T-helper 2 cell treated with Interferon-gamma antibody and Interleukin-4, amounts not matched to agents 5 μg/mL and 100 μg/mL, for 36 hours (primary cell): ENCODE measurements around the gene LENEP.

Source experiments
- DNase-seq: peaks from one replicate; pipeline ENCODE4 v3.0.0; 2021; ENCODE audit warnings: low spot score
- H3K27ac Mint-ChIP-seq: one replicate; pipeline ENCODE4 v1.8.0; 2021; ENCODE audit warnings: mild to moderate bottlenecking, mixed read lengths
- H3K27me3 Mint-ChIP-seq: one replicate; pipeline ENCODE4 v1.8.0; 2021; ENCODE audit warnings: low read depth, mixed read lengths
- H3K36me3 Mint-ChIP-seq: one replicate; pipeline ENCODE4 v1.8.0; 2021; ENCODE audit warnings: low read depth, mixed read lengths
- H3K4me1 Mint-ChIP-seq: one replicate; pipeline ENCODE4 v1.8.0; 2021; ENCODE audit warnings: low read depth, mixed read lengths
- H3K4me3 Mint-ChIP-seq: one replicate; pipeline ENCODE4 v1.8.0; 2022; ENCODE audit warnings: mild to moderate bottlenecking, moderate library complexity, mixed read lengths
- H3K9me3 Mint-ChIP-seq: one replicate; pipeline ENCODE4 v1.8.0; 2021; ENCODE audit warnings: mixed read lengths

The LENEP gene

GRCh38 chr1:155003227-155003765, 9.9 kb downstream of the LENEP start:
- no peak for DNase-seq
- no peaks in the 10 kb centered on the region for H3K9me3 Mint-ChIP-seq
- H3K27ac Mint-ChIP-seq: peak overlapping the region; percentile 91
- peaks cover 7% of the 10 kb centered on the region for H3K36me3 Mint-ChIP-seq
- H3K4me3 Mint-ChIP-seq: peak overlapping the region; percentile 84
- H3K27me3 Mint-ChIP-seq: no peaks in the 10 kb centered on the region
- H3K4me1 Mint-ChIP-seq: peaks cover 41% of the 10 kb centered on the region

GRCh38 chr1:155003766-155004351, 10.5 kb downstream of the LENEP start:
- Mint-ChIP-seq H3K4me3 (peak overlapping the region; percentile 84), H3K27ac (peak overlapping the region; percentile 91), H3K36me3 (peaks cover 10% of the 10 kb centered on the region), H3K9me3 (no peaks in the 10 kb centered on the region), H3K4me1 (peaks cover 43% of the 10 kb centered on the region), H3K27me3 (no peaks in the 10 kb centered on the region)
- DNase-seq: no peak

DNA sequence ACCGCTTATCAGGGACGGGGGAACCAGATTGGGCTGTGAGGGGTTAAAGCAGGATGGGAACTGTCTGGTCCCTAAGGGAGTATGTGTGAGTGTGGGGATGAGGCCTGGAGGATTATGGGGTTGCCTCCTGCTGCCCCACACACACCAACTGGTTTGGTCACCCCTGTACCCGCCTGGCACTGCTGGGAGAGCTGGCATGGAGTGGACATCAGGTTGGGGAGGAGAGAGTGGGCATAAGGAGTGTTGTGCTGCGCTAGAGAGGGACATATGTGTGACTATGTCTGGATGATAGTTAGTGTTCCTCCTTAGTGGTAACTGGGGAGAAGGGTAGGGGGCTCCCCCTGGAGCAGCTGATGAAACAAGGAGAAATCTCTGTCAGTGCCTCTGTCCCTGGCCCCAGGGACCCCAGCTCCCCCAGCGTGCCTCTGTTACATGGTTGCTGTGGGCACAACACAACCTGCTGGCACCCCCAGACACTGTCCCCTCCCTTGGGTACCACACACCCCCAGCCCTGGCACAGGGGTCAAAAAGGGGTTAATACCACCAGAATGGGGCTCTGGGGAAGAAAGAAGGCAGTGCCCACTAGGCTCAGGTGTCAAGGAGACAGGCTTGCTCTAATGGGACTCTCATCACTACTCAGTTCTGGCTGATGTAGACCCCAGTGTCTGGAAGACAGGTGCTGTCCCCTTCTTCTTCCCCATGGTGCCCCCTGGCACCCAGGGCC, 11.1 kb downstream of the LENEP start:
- H3K36me3 Mint-ChIP-seq: peaks cover 13% of the 10 kb centered on the region
- DNase-seq: no peak
- peak overlapping the region; percentile 91 for H3K27ac Mint-ChIP-seq
- peak overlapping the region; percentile 84 for H3K4me3 Mint-ChIP-seq
- H3K4me1 Mint-ChIP-seq: peaks cover 39% of the 10 kb centered on the region
- no peaks in the 10 kb centered on the region for H3K9me3 Mint-ChIP-seq
- H3K27me3 Mint-ChIP-seq: no peaks in the 10 kb centered on the region

DNA sequence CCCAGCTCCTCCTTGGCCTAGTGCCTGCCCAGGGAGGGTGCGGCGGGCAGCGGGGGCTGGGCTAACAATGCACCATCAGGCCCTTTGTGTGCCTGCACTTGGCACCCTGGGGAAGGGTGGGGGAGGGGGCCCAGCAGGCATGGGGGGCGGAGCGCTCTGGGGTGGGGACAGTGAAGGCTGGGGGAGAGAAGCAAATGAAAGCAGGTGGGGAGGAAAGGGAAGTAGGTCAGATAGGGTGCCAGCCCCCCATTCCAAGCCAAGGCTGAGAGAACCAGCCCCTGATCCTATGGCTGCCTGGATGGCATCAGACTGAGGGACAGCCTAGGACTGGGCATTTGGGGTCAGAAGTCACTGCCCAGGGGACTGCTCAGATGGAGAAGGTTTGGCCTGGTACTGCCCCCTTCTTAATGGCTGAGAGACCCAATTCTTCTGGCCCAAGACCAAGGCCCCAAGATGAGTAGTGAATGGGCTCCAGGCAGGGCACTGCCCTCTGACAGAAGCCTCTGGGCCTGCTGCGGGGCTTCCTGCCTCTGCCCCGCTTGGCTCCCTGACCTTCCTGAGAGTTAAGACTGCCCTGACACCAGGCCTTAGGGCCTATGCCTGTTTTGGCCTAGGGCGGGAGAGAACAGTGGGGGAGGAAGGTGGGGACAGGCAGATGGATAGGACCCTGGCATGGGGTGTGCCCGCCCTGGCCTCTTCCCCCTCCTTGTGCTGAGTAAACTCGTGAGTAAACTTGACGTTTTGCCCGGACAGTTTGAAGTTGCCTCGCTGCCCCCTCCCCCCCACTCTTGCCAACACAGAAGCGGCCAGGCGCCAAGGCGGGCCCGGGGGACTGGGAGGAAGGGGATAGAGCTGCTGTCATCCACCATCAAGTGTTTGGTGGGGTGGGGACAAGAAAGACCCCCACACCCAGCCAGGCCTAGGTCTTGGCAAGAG, 12.0 kb downstream of the LENEP start:
- H3K27ac Mint-ChIP-seq: peak overlapping the region; percentile 96
- H3K36me3 Mint-ChIP-seq: peaks cover 22% of the 10 kb centered on the region
- DNase-seq: no peak
- H3K27me3 Mint-ChIP-seq: no peaks in the 10 kb centered on the region
- H3K4me1 Mint-ChIP-seq: peaks cover 37% of the 10 kb centered on the region
- no peaks in the 10 kb centered on the region for H3K9me3 Mint-ChIP-seq
- peak overlapping the region; percentile 85 for H3K4me3 Mint-ChIP-seq

- H3K27ac Mint-ChIP-seq: peak overlapping the region; percentile 96
- peaks cover 41% of the 10 kb centered on the region for H3K4me1 Mint-ChIP-seq
- H3K4me3 Mint-ChIP-seq: peak overlapping the region; percentile 85
- no peaks in the 10 kb centered on the region for H3K9me3 Mint-ChIP-seq
- peaks cover 28% of the 10 kb centered on the region for H3K36me3 Mint-ChIP-seq
- H3K27me3 Mint-ChIP-seq: no peaks in the 10 kb centered on the region
- DNase-seq: peak; percentile 43
Observed at GRCh38 chr1:155006601-155007101, 13.3 kb downstream of the LENEP start.

DNA sequence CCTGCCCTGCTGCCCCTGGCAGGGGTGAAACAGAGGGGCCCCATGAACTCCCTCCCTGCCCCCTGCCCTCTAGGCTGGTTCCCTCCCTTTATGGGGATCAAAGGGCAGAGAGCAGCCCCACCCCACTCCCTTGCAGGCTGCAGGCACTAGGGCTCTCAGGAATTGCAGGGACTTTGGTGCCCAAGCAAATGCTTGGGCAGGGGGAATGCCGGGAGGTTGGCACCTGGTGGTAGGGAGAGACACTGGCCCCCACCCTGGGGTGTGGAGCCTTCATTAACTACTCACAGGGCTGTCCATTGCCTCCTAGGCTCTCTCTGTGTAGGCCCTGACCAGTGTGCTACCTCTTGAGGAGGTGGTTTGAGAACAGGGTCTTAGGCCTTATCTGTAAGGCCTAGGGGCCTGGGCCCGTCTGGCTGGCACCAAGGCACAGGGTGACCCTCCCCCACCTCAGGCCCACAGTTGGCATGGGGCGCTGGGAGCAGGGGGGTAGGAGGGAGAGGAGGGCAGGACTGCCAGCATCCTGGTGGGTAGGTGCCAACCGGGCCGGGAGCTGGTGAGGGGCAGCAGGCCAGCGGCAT, 14.0 kb downstream of the LENEP start:
- no peaks in the 10 kb centered on the region for H3K9me3 Mint-ChIP-seq
- H3K27me3 Mint-ChIP-seq: no peaks in the 10 kb centered on the region
- peaks cover 32% of the 10 kb centered on the region for H3K36me3 Mint-ChIP-seq
- H3K4me1 Mint-ChIP-seq: peaks cover 46% of the 10 kb centered on the region
- peak overlapping the region; percentile 85 for H3K4me3 Mint-ChIP-seq
- H3K27ac Mint-ChIP-seq: peak overlapping the region; percentile 68
- no peak for DNase-seq

DNA sequence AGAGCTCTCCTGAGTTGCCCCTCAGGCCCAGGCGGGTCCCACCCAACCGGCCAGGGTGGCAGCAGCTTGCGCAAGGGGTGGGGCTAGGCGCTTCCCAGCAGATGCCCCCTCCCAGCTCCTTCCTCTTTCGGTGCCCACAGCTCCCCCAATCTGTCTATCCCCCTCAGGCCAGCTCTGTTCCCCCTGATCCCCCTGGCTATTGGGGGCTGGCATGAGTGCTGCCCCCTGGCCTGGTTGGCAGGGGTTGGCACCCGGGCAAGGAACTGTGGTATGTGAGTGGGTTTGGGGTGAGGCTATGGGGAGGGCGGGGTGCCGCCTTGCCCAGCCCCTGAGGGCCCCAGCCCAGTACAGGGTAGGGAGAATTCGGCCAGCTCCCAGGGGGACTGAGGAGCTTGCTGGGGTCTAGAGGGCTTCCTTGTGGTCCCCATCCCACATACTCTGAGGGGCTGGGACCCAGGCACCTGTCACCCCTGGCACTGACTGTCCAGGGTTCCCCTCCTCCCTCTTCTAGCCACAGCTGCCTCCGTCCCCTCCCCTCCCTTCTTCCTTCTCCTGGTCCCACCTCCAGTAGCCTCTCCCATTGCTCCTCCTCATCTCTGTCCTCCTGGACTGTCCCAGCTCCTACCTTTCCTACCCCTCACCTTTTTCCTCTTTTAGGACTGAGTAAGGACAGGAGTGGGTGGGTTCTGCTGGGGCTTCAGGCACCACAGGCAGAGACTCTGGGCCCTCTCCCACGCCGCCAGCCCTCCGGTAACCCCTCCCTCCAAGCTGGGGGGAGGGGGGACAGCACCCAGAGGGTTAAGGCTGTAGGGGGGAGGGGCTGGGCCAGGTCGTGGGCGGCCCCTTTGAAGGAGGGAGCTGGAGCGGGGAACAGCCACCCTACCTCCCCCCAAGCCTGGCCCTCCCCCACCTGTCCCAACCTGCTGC, 14.9 kb downstream of the LENEP start:
- H3K9me3 Mint-ChIP-seq: no peaks in the 10 kb centered on the region
- peak; percentile 83 for DNase-seq
- peak overlapping the region; percentile 98 for H3K4me3 Mint-ChIP-seq
- no peaks in the 10 kb centered on the region for H3K27me3 Mint-ChIP-seq
- H3K4me1 Mint-ChIP-seq: peaks cover 55% of the 10 kb centered on the region
- H3K36me3 Mint-ChIP-seq: peaks cover 40% of the 10 kb centered on the region
- peak overlapping the region; percentile 91 for H3K27ac Mint-ChIP-seq

DNA sequence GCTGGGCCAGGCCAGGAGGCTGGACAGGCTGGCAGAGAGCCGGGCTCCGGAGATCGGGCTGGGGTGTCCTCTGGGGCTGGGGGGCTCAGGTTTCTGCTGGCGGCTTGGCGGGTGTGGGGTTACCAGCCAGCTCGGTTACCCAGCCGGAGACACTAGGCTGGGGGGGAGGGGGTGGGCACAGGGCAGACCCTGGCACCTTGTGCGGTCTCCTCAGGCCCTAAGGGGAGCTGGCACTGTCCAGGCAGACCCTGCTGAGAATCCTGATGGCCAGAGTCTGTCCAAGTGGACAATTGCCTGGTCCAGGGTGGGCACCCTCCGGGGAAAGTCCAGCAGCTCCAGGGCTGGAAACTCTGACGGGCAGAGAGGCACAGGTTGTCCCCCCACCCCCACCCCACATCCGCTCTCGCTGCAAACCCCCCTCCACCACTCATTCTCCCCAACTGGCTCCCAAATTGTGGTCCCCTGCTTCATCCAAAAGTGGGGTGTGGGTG, 15.9 kb downstream of the LENEP start:
- peak; percentile 49 for DNase-seq
- peak overlapping the region; percentile 98 for H3K4me3 Mint-ChIP-seq
- no peaks in the 10 kb centered on the region for H3K9me3 Mint-ChIP-seq
- no peaks in the 10 kb centered on the region for H3K27me3 Mint-ChIP-seq
- H3K4me1 Mint-ChIP-seq: peaks cover 59% of the 10 kb centered on the region
- peaks cover 45% of the 10 kb centered on the region for H3K36me3 Mint-ChIP-seq
- H3K27ac Mint-ChIP-seq: peak overlapping the region; percentile 91

- Mint-ChIP-seq H3K27ac (peak overlapping the region; percentile 91), H3K36me3 (peaks cover 46% of the 10 kb centered on the region), H3K27me3 (no peaks in the 10 kb centered on the region), H3K9me3 (no peaks in the 10 kb centered on the region), H3K4me3 (peak overlapping the region; percentile 98), H3K4me1 (peaks cover 61% of the 10 kb centered on the region)
- DNase-seq: no peak
Observed at GRCh38 chr1:155009742-155010141, 16.4 kb downstream of the LENEP start.

DNA sequence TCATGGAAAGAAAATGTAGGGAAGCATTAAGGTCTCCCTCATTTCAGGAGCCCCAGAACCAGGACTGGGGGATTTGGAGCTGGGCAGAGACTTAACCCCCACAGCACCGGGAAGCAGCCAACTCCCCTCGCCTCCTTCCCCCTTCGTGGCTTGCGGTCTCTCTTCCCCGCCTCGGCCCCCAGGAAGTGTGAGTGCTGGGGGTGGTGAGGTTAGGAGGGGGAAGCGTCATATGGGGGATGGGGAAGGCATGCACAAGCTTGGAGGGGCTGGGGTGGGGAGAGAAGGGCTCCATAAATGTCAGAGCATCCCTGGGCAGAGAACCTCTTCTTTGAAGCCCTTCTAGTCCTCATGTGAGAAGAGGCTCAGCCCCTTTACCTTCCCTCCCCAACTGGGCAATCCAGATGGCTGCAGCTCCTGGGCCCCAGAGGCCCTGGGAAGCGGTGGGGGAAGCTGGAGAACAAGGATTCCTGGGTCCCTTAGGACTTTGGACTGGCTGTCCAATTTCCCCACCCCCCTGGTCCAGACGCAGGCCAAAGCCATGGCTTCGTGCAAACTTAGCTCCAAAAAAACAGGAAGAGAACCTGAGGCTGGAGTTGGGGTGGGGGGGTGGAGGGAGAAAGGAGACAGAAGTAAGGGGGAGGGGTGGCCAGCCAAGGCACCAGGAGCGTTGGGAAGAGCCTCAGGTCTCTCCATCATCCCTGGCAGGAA, 17.0 kb downstream of the LENEP start:
- Mint-ChIP-seq H3K27me3 (no peaks in the 10 kb centered on the region), H3K9me3 (no peaks in the 10 kb centered on the region), H3K4me3 (peak overlapping the region; percentile 98), H3K4me1 (peaks cover 58% of the 10 kb centered on the region), H3K36me3 (peaks cover 47% of the 10 kb centered on the region), H3K27ac (peak overlapping the region; percentile 91)
- DNase-seq: peak; percentile 56

GRCh38 chr1:155011004-155011416, 17.6 kb downstream of the LENEP start:
- no peaks in the 10 kb centered on the region for H3K9me3 Mint-ChIP-seq
- peak overlapping the region; percentile 98 for H3K4me3 Mint-ChIP-seq
- peak overlapping the region; percentile 91 for H3K27ac Mint-ChIP-seq

DNA sequence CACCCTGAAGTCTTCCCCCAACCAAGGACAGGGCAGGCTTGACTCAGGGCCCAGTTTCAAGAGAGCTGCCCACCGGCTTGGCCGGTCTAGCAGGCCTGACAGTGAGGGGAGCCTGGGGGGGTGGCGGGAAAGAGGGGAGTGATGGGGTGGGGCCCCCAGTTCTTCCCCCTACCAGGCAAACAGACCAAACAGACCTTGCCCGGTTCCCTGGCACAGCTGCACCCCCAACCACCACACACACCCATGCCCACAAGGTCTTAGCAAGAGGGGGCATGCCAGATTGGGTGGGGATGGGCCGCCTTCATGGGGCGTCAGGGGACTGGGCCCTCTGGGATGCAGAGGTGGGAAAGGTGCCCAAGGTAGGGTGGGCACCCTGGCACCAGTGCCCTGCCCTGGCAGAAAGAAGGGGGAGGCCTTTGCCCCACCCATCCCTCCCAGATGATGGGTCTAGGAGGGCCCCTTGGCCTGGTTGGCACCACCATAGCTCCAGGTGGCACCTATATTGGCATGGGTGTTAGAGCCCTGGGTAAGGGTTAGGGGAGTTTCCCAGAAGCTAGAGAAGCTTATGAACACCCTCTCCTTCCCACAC, 18.1 kb downstream of the LENEP start:
- Mint-ChIP-seq H3K27ac (peak overlapping the region; percentile 91), H3K4me3 (peak overlapping the region; percentile 98), H3K4me1 (peaks cover 58% of the 10 kb centered on the region), H3K9me3 (no peaks in the 10 kb centered on the region), H3K27me3 (no peaks in the 10 kb centered on the region), H3K36me3 (peaks cover 58% of the 10 kb centered on the region)
- DNase-seq: no peak

More at GRCh38 chr1:155011004-155011416, 17.6 kb downstream of the LENEP start:
- Mint-ChIP-seq H3K36me3 (peaks cover 52% of the 10 kb centered on the region), H3K4me1 (peaks cover 58% of the 10 kb centered on the region), H3K27me3 (no peaks in the 10 kb centered on the region)
- DNase-seq: no peak
